22Rv1 (cell line): ENCODE results near the gene JPT2.

ENCODE experiments used
- CTCF ChIP-seq: fragments of 450-650 bp; IDR thresholded peaks from 2 replicates; pipeline ENCODE4 v1.5.1; 2017; ENCODE audit warnings: mild to moderate bottlenecking
- ZFX ChIP-seq: fragments of 450-650 bp; IDR thresholded peaks from 2 replicates; pipeline ENCODE4 v1.6.1; 2017; ENCODE audit warnings: antibody characterized with exemption, borderline replicate concordance

- TF ChIP-seq CTCF (no peak), ZFX (no peak)
These were observed 35.3 kb upstream of the JPT2 start for GRCh38 chr16:1642753-1643152.
